ENCODE results near the gene NPFFR2.

GRCh38 chr4:72136429-72136828 is 104.6 kb downstream of the NPFFR2 start:
- TF ChIP-seq REST (IDR thresholded peaks at IDR 0.05; ENCODE audit: low read depth) = no peak
- TF ChIP-seq CTCF (IDR thresholded peaks at IDR 0.05 in 2 of 3, conservative IDR thresholded peaks at IDR 0.05 in 1 of 3; ENCODE audit: borderline replicate concordance in 1 of 3, insufficient read depth in 1 of 3, low read depth in 2 of 3, low read length in 2 of 3) = no peak
- no peak for TF ChIP-seq SIN3A (IDR thresholded peaks at IDR 0.05; ENCODE audit: low read depth)
- TF ChIP-seq YY1 (IDR thresholded peaks at IDR 0.05; ENCODE audit: extremely low read depth, insufficient replicate concordance, low read depth, low read length) = no peak
- TF ChIP-seq POLR2AphosphoS5 (IDR thresholded peaks at IDR 0.05; ENCODE audit: low read depth, low read length) = no peak
- TF ChIP-seq JUND (IDR thresholded peaks at IDR 0.05) = no peak
- no peak for TF ChIP-seq TCF7L2 (IDR thresholded peaks at IDR 0.05; ENCODE audit: borderline replicate concordance, extremely low read depth, insufficient read depth, insufficient read length)
- no peak for TF ChIP-seq SRF (IDR thresholded peaks at IDR 0.05; ENCODE audit: low read depth)
- no peak for TF ChIP-seq POLR2A (IDR thresholded peaks at IDR 0.05; ENCODE audit: borderline replicate concordance, extremely low read depth, insufficient read depth, insufficient read length)
- no peak for TF ChIP-seq SP1 (IDR thresholded peaks at IDR 0.05; ENCODE audit: low read depth)
- TF ChIP-seq EZH2phosphoT487 (IDR thresholded peaks at IDR 0.05; ENCODE audit: borderline replicate concordance) = no peak

Data from HCT116 (cell line).